Transverse colon (tissue), 4 donors: ENCODE measurements around the gene PELI2. TPM values are rescaled to one million over a fixed set of nuclear protein-coding genes. Genes with fewer than 3 reads are reported as not detected.

ENCODE experiments used
- DNase-seq: peaks from one replicate; pipeline ENCODE4 v3.0.0-alpha.2; 2019
- H3K27ac ChIP-seq, 4 donors: fragments of 200-600 bp; sonication (generic); 2 replicates each; pipeline ENCODE4 v1.5.1; 2016 to 2018; ENCODE audit warnings: inconsistent platforms in 4 of 4
- H3K27me3 ChIP-seq: fragments of 200-600 bp; sonication (generic); 2 replicates; pipeline ENCODE4 v1.5.1; 2017; ENCODE audit warnings: inconsistent platforms
- H3K36me3 ChIP-seq, 4 donors: fragments of 200-600 bp; sonication (generic); 2 replicates each; pipeline ENCODE4 v1.5.1; 2017 to 2019; ENCODE audit warnings: inconsistent platforms in 4 of 4
- H3K4me1 ChIP-seq, 4 donors: fragments of 200-600 bp; sonication (generic); 2 replicates each; pipeline ENCODE4 v1.5.1; 2017 to 2020; ENCODE audit warnings: inconsistent platforms in 4 of 4
- H3K4me3 ChIP-seq, 4 donors: fragments of 200-600 bp; sonication (generic); 1 replicate in 1 of 4; 2 replicates in 3 of 4; pipeline versions ENCODE4 v1.5.1 to v1.6.1; 2017 to 2019; ENCODE audit warnings: inconsistent platforms in 4 of 4
- H3K9me3 ChIP-seq, 2 donors: fragments of 200-600 bp; sonication (generic); 2 replicates each; pipeline ENCODE4 v1.5.1; 2017 to 2019; ENCODE audit warnings: inconsistent platforms in 2 of 2
- CTCF ChIP-seq, 5 experiments: fragments of 200-600 bp in 3 of 5; fragments of 450-650 bp in 2 of 5; sonication (generic) in 3 of 5; IDR thresholded peaks; 1 replicate in 2 of 5; 2 replicates in 3 of 5; pipeline ENCODE4 v1.5.1; 2016 to 2017; ENCODE audit warnings: antibody characterized with exemption in 5 of 5, inconsistent platforms in 3 of 5, mild to moderate bottlenecking in 2 of 5, moderate library complexity in 1 of 5
- EP300 ChIP-seq: sonication (generic); formaldehyde crosslinking; IDR thresholded peaks from one replicate; pipeline ENCODE4 v1.6.1; 2017; ENCODE audit warnings: antibody characterized with exemption, low read depth
- POLR2A ChIP-seq: fragments of 450-650 bp; IDR thresholded peaks from one replicate; pipeline ENCODE4 v1.6.1; 2016; ENCODE audit warnings: antibody characterized with exemption, mild to moderate bottlenecking, moderate library complexity
- POLR2AphosphoS5 ChIP-seq, 3 donors: sonication (generic); formaldehyde crosslinking; IDR thresholded peaks; one replicate each; pipeline ENCODE4 v1.6.1; 2016; ENCODE audit warnings: antibody characterized with exemption in 3 of 3
- WGBS, 2 donors: methylation state at CpG; one replicate each; pipeline ENCODE4 v1.1.5; 2018; ENCODE audit warnings: low coverage in 1 of 2; 5-methylcytosine and 5-hydroxymethylcytosine counted together
- in situ Hi-C, 4 donors: fragments of 200-750 bp; cut with MboI; loops; one replicate each; pipeline versions ENCODE4 v1.15.0 to v1.15.1; 2017; ENCODE audit warnings: low sequenced_read_pairs in 3 of 4, low pct_ligation_motif_present in 1 of 4, low pct_unique_long_range_greater_than_20kb in 1 of 4
- intact Hi-C: fragments of 100-400 bp; cut with DNase I; formaldehyde crosslinking; loops from one replicate; pipeline ENCODE4 v1.15.1; 2023; ENCODE audit warnings: low total_unique reads
- total RNA-seq, 4 donors: library from RNA; depleted of rRNA; stranded (reverse); fragments of >200 nt; gene quantifications; one replicate each; pipeline ENCODE4 v1.1.0, GENCODE V29; 2016

Gene PELI2
- total RNA-seq, 4 donors from 2014 or later: 4.8 to 29.9 (median 14.7) TPM

- H3K27ac ChIP-seq: no peak overlapping the region
- DNase-seq: no peak
- in situ Hi-C loops: loop anchor here in 1 of 4 donors (25.0 kb wide), 1 partner anchor 234 kb away; no protein-coding TSS in a partner anchor
- TF ChIP-seq EP300: no peak
- no peak for TF ChIP-seq POLR2A
- no peak for TF ChIP-seq CTCF (IDR thresholded peaks at IDR 0.05)
- no peaks in the 10 kb centered on the region for H3K4me1 ChIP-seq
- no peaks in the 10 kb centered on the region for H3K27me3 ChIP-seq
- no peak overlapping the region for H3K4me3 ChIP-seq
- H3K36me3 ChIP-seq: no peaks in the 10 kb centered on the region
- H3K9me3 ChIP-seq: no peaks in the 10 kb centered on the region
- 58 to 69% methylated on average over 2 to 3 of the region's 3 CpGs for WGBS, 2 donors
- intact Hi-C loops: no loop called here
Observed at GRCh38 chr14:56102941-56103340, 15.3 kb upstream of the PELI2 start.

- Histone ChIP-seq H3K9me3 (no peaks in the 10 kb centered on the region), H3K4me1 (no peaks in the 10 kb centered on the region), H3K27me3 (no peaks in the 10 kb centered on the region), H3K4me3 (no peak overlapping the region), H3K27ac (no peak overlapping the region), H3K36me3 (no peaks in the 10 kb centered on the region)
- TF ChIP-seq POLR2AphosphoS5 (IDR thresholded peaks at IDR 0.05): no peak
- no peak for TF ChIP-seq POLR2A
- TF ChIP-seq CTCF (IDR thresholded peaks at IDR 0.05): no peak
- TF ChIP-seq EP300: no peak
- WGBS, 2 donors: 45 to 46% methylated on average over 4 to 5 of the region's 5 CpGs
- in situ Hi-C loops (loop anchor here in 1 of 4 donors (25.0 kb wide), 1 partner anchor 230 kb away; no protein-coding TSS in a partner anchor), intact Hi-C loops (no loop called here)
- no peak for DNase-seq
Observed at GRCh38 chr14:56107615-56108014, 10.6 kb upstream of the PELI2 start.

GRCh38 chr14:56108057-56108456 is 10.2 kb upstream of the PELI2 start:
- H3K36me3 ChIP-seq: no peaks in the 10 kb centered on the region
- no peaks in the 10 kb centered on the region for H3K27me3 ChIP-seq
- H3K4me3 ChIP-seq: no peak overlapping the region
- in situ Hi-C loops (loop anchor here in 1 of 4 donors (25.0 kb wide), 1 partner anchor 229 kb away; no protein-coding TSS in a partner anchor), intact Hi-C loops (no loop called here)
- TF ChIP-seq EP300: no peak
- no peak for TF ChIP-seq POLR2AphosphoS5 (IDR thresholded peaks at IDR 0.05)
- TF ChIP-seq CTCF (IDR thresholded peaks at IDR 0.05): no peak
- no peak for TF ChIP-seq POLR2A
- WGBS, 2 donors: 74 to 85% methylated on average over 1 of the region's 1 CpG
- no peak overlapping the region for H3K27ac ChIP-seq
- DNase-seq: no peak
- no peaks in the 10 kb centered on the region for H3K9me3 ChIP-seq
- H3K4me1 ChIP-seq: no peaks in the 10 kb centered on the region

GRCh38 chr14:56112781-56113180 is 5.4 kb upstream of the PELI2 start:
- H3K36me3 ChIP-seq: no peaks in the 10 kb centered on the region
- no peak overlapping the region for H3K27ac ChIP-seq
- WGBS, 2 donors: 88 to 95% methylated on average over 2 of the region's 2 CpGs
- no peaks in the 10 kb centered on the region for H3K27me3 ChIP-seq
- no peaks in the 10 kb centered on the region for H3K9me3 ChIP-seq
- TF ChIP-seq CTCF (IDR thresholded peaks at IDR 0.05): no peak
- no peak for TF ChIP-seq POLR2AphosphoS5 (IDR thresholded peaks at IDR 0.05)
- TF ChIP-seq EP300: no peak
- TF ChIP-seq POLR2A: no peak
- DNase-seq: no peak
- no peak overlapping the region for H3K4me3 ChIP-seq
- H3K4me1 ChIP-seq: peaks cover 0 to 11% (median 5%) of the 10 kb centered on the region in 4 donors
- in situ Hi-C loops: loop anchor here in 1 of 4 donors (25.0 kb wide), 1 partner anchor 225 kb away; no protein-coding TSS in a partner anchor
- intact Hi-C loops: no loop called here
